ENCODE results near the gene P3H1. TPM values are rescaled to one million over a fixed set of nuclear protein-coding genes. Genes with fewer than 3 reads are reported as not detected.
"Not testable (repeated sequence)": the region's sequence is repeated elsewhere in the genome, so short reads cannot be mapped to it uniquely, and the experiment has no call there.

Gene P3H1
- total RNA-seq, 1 experiment from 2014 or later, result 57.8 TPM

GRCh38 chr1:42752284-42752683 is 14.5 kb downstream of the P3H1 start:
- Histone ChIP-seq H3K27me3 (replicated peaks; ENCODE audit: insufficient read depth, low read depth, low read length, poor library complexity) (no peaks in the 10 kb centered on the region), H3K4me3 (ENCODE audit: low read depth, low read length, poor library complexity, severe bottlenecking) (no peak overlapping the region), H3K4me1 (ENCODE audit: insufficient read depth, low read length, poor library complexity, severe bottlenecking) (peaks cover 3% of the 10 kb centered on the region), H3K36me3 (ENCODE audit: insufficient read depth, low read length, poor library complexity, severe bottlenecking) (peaks cover 69% of the 10 kb centered on the region), H3K9me3 (ENCODE audit: low read depth, low read length, poor library complexity, severe bottlenecking) (no peaks in the 10 kb centered on the region), H3K27ac (ENCODE audit: low read depth, low read length, poor library complexity, severe bottlenecking) (no peak overlapping the region)
- BruUV-seq (replicated peaks), result no TSS peak
- TF ChIP-seq CTCF (conservative IDR thresholded peaks at IDR 0.05; ENCODE audit: low read depth, low read length), result no peak
- no peak for TF ChIP-seq EZH2 (IDR thresholded peaks at IDR 0.05; ENCODE audit: borderline replicate concordance, low read depth, low read length, poor library complexity, severe bottlenecking)
- CTCF ChIA-PET, result no interaction called here
- intact Hi-C loops (cut with micrococcal nuclease; ENCODE audit: unreplicated experiment), result no loop called here
- no peak for DNase-seq (ENCODE audit: low spot score)
- POLR2A ChIA-PET (ENCODE audit: low non-redundant PET), result interaction anchor here (0.7 kb wide), 1 partner anchor 178 kb away, joined by 3 read pairs; no protein-coding TSS in a partner anchor

GRCh38 chr1:42751511-42752070 is 15.2 kb downstream of the P3H1 start:
- H3K27me3 ChIP-seq (replicated peaks; ENCODE audit: insufficient read depth, low read depth, low read length, poor library complexity); H3K27ac ChIP-seq (ENCODE audit: low read depth, low read length, poor library complexity, severe bottlenecking); intact Hi-C loops (cut with micrococcal nuclease; ENCODE audit: unreplicated experiment); H3K4me3 ChIP-seq (ENCODE audit: low read depth, low read length, poor library complexity, severe bottlenecking); H3K9me3 ChIP-seq (ENCODE audit: low read depth, low read length, poor library complexity, severe bottlenecking); H3K4me1 ChIP-seq (ENCODE audit: insufficient read depth, low read length, poor library complexity, severe bottlenecking); BruUV-seq (replicated peaks); DNase-seq (ENCODE audit: low spot score); POLR2A ChIA-PET (ENCODE audit: low non-redundant PET); CTCF ChIA-PET: not testable (repeated sequence)
- peaks cover 71% of the 10 kb centered on the region for H3K36me3 ChIP-seq (ENCODE audit: insufficient read depth, low read length, poor library complexity, severe bottlenecking)

- no TSS peak for BruUV-seq (replicated peaks)
- no peak overlapping the region for H3K4me3 ChIP-seq (ENCODE audit: low read depth, low read length, poor library complexity, severe bottlenecking)
- H3K27ac ChIP-seq (ENCODE audit: low read depth, low read length, poor library complexity, severe bottlenecking), result no peak overlapping the region
- H3K27me3 ChIP-seq (replicated peaks; ENCODE audit: insufficient read depth, low read depth, low read length, poor library complexity), result no peaks in the 10 kb centered on the region
- H3K4me1 ChIP-seq (ENCODE audit: insufficient read depth, low read length, poor library complexity, severe bottlenecking), result no peaks in the 10 kb centered on the region
- peaks cover 65% of the 10 kb centered on the region for H3K36me3 ChIP-seq (ENCODE audit: insufficient read depth, low read length, poor library complexity, severe bottlenecking)
- no peak for TF ChIP-seq EZH2 (IDR thresholded peaks at IDR 0.05; ENCODE audit: borderline replicate concordance, low read depth, low read length, poor library complexity, severe bottlenecking)
- TF ChIP-seq CTCF (conservative IDR thresholded peaks at IDR 0.05; ENCODE audit: low read depth, low read length), result no peak
- H3K9me3 ChIP-seq (ENCODE audit: low read depth, low read length, poor library complexity, severe bottlenecking), result no peaks in the 10 kb centered on the region
- ChIA-PET POLR2A (ENCODE audit: low non-redundant PET) (no interaction called here), CTCF (no interaction called here)
- no peak for DNase-seq (ENCODE audit: low spot score)
- intact Hi-C loops (cut with micrococcal nuclease; ENCODE audit: unreplicated experiment), result no loop called here
Observed at GRCh38 chr1:42750041-42750440, 16.8 kb downstream of the P3H1 start.
